Endothelial cell of umbilical vein (primary cell): ENCODE measurements around the gene NCS1. TPM values are rescaled to one million over a fixed set of nuclear protein-coding genes. Genes with fewer than 3 reads are reported as not detected.

ENCODE experiments used
- BruUV-seq: library from RNA; stranded (reverse); fragments of 400-500 nt; replicated peaks from 2 replicates; lab custom pipeline; 2021; lab: Mats Ljungman, UMichigan
- CTCF ChIA-PET: fragments of 300-600, 350-600 bp; sonication (Branson Sonifier 250); formaldehyde crosslinking; loops from one replicate; lab custom pipeline; 2021; ENCODE audit warnings: antibody characterized with exemption, inconsistent platforms; lab: Charles Lee
- POLR2A ChIA-PET: fragments of 300-600, 350-600 bp; sonication (Branson Sonifier 250); formaldehyde crosslinking; loops from one replicate; lab custom pipeline; 2021; ENCODE audit warnings: antibody characterized with exemption, inconsistent platforms; lab: Charles Lee
- DNase-seq: peaks from one replicate; pipeline ENCODE4 v3.0.0-alpha.2; 2011; ENCODE audit warnings: low read depth, low spot score
- FAIRE-seq: peaks from 2 replicates; lab custom pipeline; 2011; peaks lifted over from hg19 to GRCh38; lab: Jason Lieb, UNC
- H2AFZ ChIP-seq: 2 replicates; pipeline ENCODE4 v1.6.0; 2012; ENCODE audit warnings: low read depth, low read length, control low read depth, inconsistent platforms
- H3K27ac ChIP-seq: 2 replicates; pipeline ENCODE4 v1.5.1; 2011; ENCODE audit warnings: low read depth, mild to moderate bottlenecking, control low read depth, low read length, moderate library complexity; ENCODE audit not compliant: insufficient read depth
- H3K27me3 ChIP-seq, 2 experiments: 2 replicates each; pipeline versions ENCODE4 v1.6.0 to v1.6.1; 2011; ENCODE audit warnings: low read length in 2 of 2, mixed read lengths in 1 of 2; ENCODE audit not compliant: control insufficient read depth in 2 of 2, insufficient read depth in 2 of 2
- H3K36me3 ChIP-seq, 2 experiments: 2 replicates in 1 of 2; 3 replicates in 1 of 2; pipeline ENCODE4 v1.5.1; 2011; ENCODE audit warnings: low read length in 2 of 2, mild to moderate bottlenecking in 1 of 2, moderate library complexity in 1 of 2; ENCODE audit not compliant: control insufficient read depth in 2 of 2, insufficient read depth in 2 of 2; ENCODE audit errors: extremely low read depth in 1 of 2
- H3K4me1 ChIP-seq: 3 replicates; pipeline ENCODE4 v1.5.1; 2011; ENCODE audit warnings: mild to moderate bottlenecking, low read length; ENCODE audit not compliant: control insufficient read depth, insufficient read depth; ENCODE audit errors: extremely low read depth
- H3K4me2 ChIP-seq: 2 replicates; pipeline ENCODE4 v1.6.1; 2011; ENCODE audit warnings: low read length, control low read depth, mixed read lengths; ENCODE audit not compliant: insufficient read depth
- H3K4me3 ChIP-seq, 3 experiments: fragments of 200-600 bp in 1 of 3; sonication (generic), shearing (Covaris generic) in 1 of 3; replicated peaks in 1 of 3; 2 replicates each; pipeline ENCODE4 v1.5.1; 2011 to 2016; ENCODE audit warnings: control low read depth in 3 of 3, low read length in 3 of 3, mild to moderate bottlenecking in 2 of 3, inconsistent platforms in 1 of 3, low read depth in 1 of 3, moderate library complexity in 1 of 3; ENCODE audit not compliant: insufficient read depth in 1 of 3
- H3K79me2 ChIP-seq: 2 replicates; pipeline ENCODE4 v1.6.0; 2012; ENCODE audit warnings: low read length, inconsistent platforms; ENCODE audit not compliant: control insufficient read depth, insufficient read depth
- H3K9ac ChIP-seq: replicated peaks from 2 replicates; pipeline ENCODE3; 2011; ENCODE audit warnings: low read length, control low read depth; ENCODE audit not compliant: insufficient read depth; ENCODE audit errors: extremely low read depth
- H3K9me1 ChIP-seq: replicated peaks from 3 replicates; pipeline ENCODE4 v1.6.0; 2011; ENCODE audit warnings: mild to moderate bottlenecking, low read length; ENCODE audit not compliant: control insufficient read depth, insufficient read depth; ENCODE audit errors: extremely low read depth
- H3K9me3 ChIP-seq: replicated peaks from 2 replicates; pipeline ENCODE4 v1.5.1; 2012; ENCODE audit warnings: low read length, inconsistent platforms; ENCODE audit not compliant: control insufficient read depth, insufficient read depth
- H4K20me1 ChIP-seq: replicated peaks from 2 replicates; pipeline ENCODE3; 2011; ENCODE audit warnings: mild to moderate bottlenecking, low read length; ENCODE audit not compliant: control insufficient read depth, insufficient read depth; ENCODE audit errors: extremely low read depth
- CTCF ChIP-seq, 2 donors: IDR thresholded peaks; 1 replicate in 1 of 2; 2 replicates in 1 of 2; pipeline ENCODE4 v1.5.1; 2011; ENCODE audit warnings: low read length in 2 of 2, mild to moderate bottlenecking in 2 of 2, moderate library complexity in 2 of 2, control low read depth in 1 of 2, inconsistent platforms in 1 of 2, low read depth in 1 of 2; ENCODE audit not compliant: insufficient read depth in 1 of 2; ENCODE audit errors: extremely low read depth in 1 of 2
- EZH2 ChIP-seq: IDR thresholded peaks from 2 replicates; pipeline ENCODE4 v1.6.1; 2012; ENCODE audit warnings: borderline replicate concordance, low read depth, mild to moderate bottlenecking, moderate library complexity, low read length, inconsistent platforms; ENCODE audit not compliant: severe bottlenecking
- FOS ChIP-seq: IDR thresholded peaks from 2 replicates; pipeline ENCODE4 v1.6.1; 2011; ENCODE audit warnings: mild to moderate bottlenecking, low read length, moderate library complexity, borderline replicate concordance; ENCODE audit not compliant: insufficient read depth
- GATA2 ChIP-seq: IDR thresholded peaks from 2 replicates; pipeline ENCODE4 v1.7.0; 2011; ENCODE audit warnings: low read depth, mild to moderate bottlenecking, moderate library complexity, mixed read lengths, low read length; ENCODE audit not compliant: insufficient read length, insufficient read depth
- JUN ChIP-seq: IDR thresholded peaks from 2 replicates; pipeline ENCODE4 v1.6.1; 2011; ENCODE audit warnings: borderline replicate concordance, low read depth; ENCODE audit not compliant: insufficient read length, insufficient read depth
- MYC ChIP-seq: IDR thresholded peaks from one replicate; pipeline ENCODE4 v1.6.1; 2011; ENCODE audit warnings: mild to moderate bottlenecking, low read depth, low read length
- POLR2A ChIP-seq: IDR thresholded peaks from 2 replicates; pipeline ENCODE4 v1.6.1; 2012; ENCODE audit warnings: low read depth, mild to moderate bottlenecking, control low read depth, low read length
- POLR2AphosphoS5 ChIP-seq: IDR thresholded peaks from 2 replicates; pipeline ENCODE4 v1.6.1; 2012; ENCODE audit warnings: low read depth, mild to moderate bottlenecking, control low read depth, low read length, moderate library complexity; ENCODE audit not compliant: insufficient read depth
- dilution Hi-C: fragments of 300-500 bp; cut with MboI; formaldehyde crosslinking; loops from one replicate; pipeline ENCODE4 v1.15.0; 2019; ENCODE audit warnings: low sequenced_read_pairs; ENCODE audit not compliant: extremely low pct_ligation_motif_present
- intact Hi-C: fragments of 100-400 bp; cut with micrococcal nuclease; formaldehyde crosslinking; loops from one replicate; pipeline ENCODE4 v1.10.0; 2022
- polyA plus RNA-seq, 4 experiments: library from polyadenylated mRNA; depleted of rRNA in 3 of 4; stranded (reverse) in 3 of 4; unstranded in 1 of 4; fragments of >200 nt; gene quantifications; 2 replicates each; pipeline versions ENCODE4 v1.2.1 to v1.2.3, GENCODE V29; 2011 to 2012; ENCODE audit warnings: missing spikeins in 1 of 4
- total RNA-seq: library from RNA; stranded (reverse); gene quantifications from 2 replicates; pipeline ENCODE4 v1.2.3, GENCODE V29; 2021
- TF ChIP-seq, protein P1 (sequence below): IDR thresholded peaks from 2 replicates; pipeline ENCODE4 v1.6.1; 2011; ENCODE audit not compliant: insufficient read depth, insufficient read length

The NCS1 gene
- total and polyA plus RNA-seq, 2 donors (not counting 3 experiments of a cell fraction or from before 2014, with no cell fraction given) = 53.6 to 77.4 TPM

DNA sequence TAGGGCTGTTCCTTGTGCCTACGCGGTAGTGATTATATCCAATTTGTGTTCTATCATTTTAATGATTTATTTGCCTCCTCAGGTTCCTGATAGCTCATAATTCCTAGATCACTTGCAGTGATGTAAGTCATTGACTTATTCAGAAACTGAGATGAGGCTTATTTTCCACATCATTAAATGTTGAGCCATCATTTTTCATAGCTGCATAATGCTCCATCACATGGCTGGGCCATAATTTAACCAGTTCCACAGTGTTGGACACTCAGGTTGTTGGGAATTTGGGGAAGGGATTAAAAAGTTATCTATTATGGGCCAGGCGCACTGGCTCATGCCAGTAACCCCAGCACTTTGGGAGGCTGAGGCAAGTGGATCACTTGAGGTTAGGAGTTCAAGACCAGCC lies 57.6 kb downstream of the NCS1 start:
- Histone ChIP-seq H4K20me1 (no peaks in the 10 kb centered on the region), H3K4me3 (no peak overlapping the region), H3K9me1 (no peaks in the 10 kb centered on the region), H3K9me3 (no peaks in the 10 kb centered on the region), H3K27me3 (no peaks in the 10 kb centered on the region), H3K27ac (no peak overlapping the region), H3K9ac (no peak overlapping the region), H3K4me1 (peaks cover 4% of the 10 kb centered on the region), H3K79me2 (no peaks in the 10 kb centered on the region), H2AFZ (no peak overlapping the region), H3K36me3 (peaks cover 7 to 20% of the 10 kb centered on the region in 2 experiments), H3K4me2 (no peak overlapping the region)
- DNase-seq (no peak), FAIRE-seq (no peak)
- CTCF ChIA-PET = no interaction called here
- dilution Hi-C loops (no loop called here), intact Hi-C loops (loop anchor here (10.0 kb wide), 1 partner anchor 345 kb away; no protein-coding TSS in a partner anchor)
- BruUV-seq = no TSS peak
- TF ChIP-seq FOS (no peak), GATA2 (no peak), CTCF (IDR thresholded peaks at IDR 0.05; ENCODE audit: extremely low read depth in 1 of 2, insufficient read depth in 1 of 2, low read depth in 1 of 2, low read length in 2 of 2) (no peak)
- POLR2A ChIA-PET = interaction anchor here (0.7 kb wide), 1 partner anchor 10 kb away, joined by 3 read pairs; no protein-coding TSS in a partner anchor

- no peaks in the 10 kb centered on the region for H3K9me3 ChIP-seq
- H3K36me3 ChIP-seq = peaks cover 7 to 19% of the 10 kb centered on the region in 2 experiments
- H2AFZ ChIP-seq = no peak overlapping the region
- FAIRE-seq = no peak
- no peaks in the 10 kb centered on the region for H3K9me1 ChIP-seq
- no TSS peak for BruUV-seq
- no peaks in the 10 kb centered on the region for H4K20me1 ChIP-seq
- no peak for DNase-seq
- H3K27ac ChIP-seq = no peak overlapping the region
- H3K4me2 ChIP-seq = no peak overlapping the region
- H3K4me1 ChIP-seq = peaks cover 4% of the 10 kb centered on the region
- no peaks in the 10 kb centered on the region for H3K79me2 ChIP-seq
- no peak overlapping the region for H3K4me3 ChIP-seq
- POLR2A ChIA-PET = interaction anchor here (0.7 kb wide), 1 partner anchor 11 kb away, joined by 3 read pairs; no protein-coding TSS in a partner anchor
- TF ChIP-seq JUN (no peak), GATA2 (no peak), MYC (no peak), EZH2 (no peak), POLR2A (no peak), POLR2AphosphoS5 (no peak), CTCF (IDR thresholded peaks at IDR 0.05; ENCODE audit: extremely low read depth in 1 of 2, insufficient read depth in 1 of 2, low read depth in 1 of 2, low read length in 2 of 2) (no peak), FOS (no peak)
- TF ChIP-seq, protein P1, sequence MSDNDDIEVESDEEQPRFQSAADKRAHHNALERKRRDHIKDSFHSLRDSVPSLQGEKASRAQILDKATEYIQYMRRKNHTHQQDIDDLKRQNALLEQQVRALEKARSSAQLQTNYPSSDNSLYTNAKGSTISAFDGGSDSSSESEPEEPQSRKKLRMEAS = no peak
- no peaks in the 10 kb centered on the region for H3K27me3 ChIP-seq
- no peak overlapping the region for H3K9ac ChIP-seq
- dilution Hi-C loops = no loop called here
- CTCF ChIA-PET = no interaction called here
- intact Hi-C loops = loop anchor here (10.0 kb wide), 1 partner anchor 346 kb away; no protein-coding TSS in a partner anchor
Measured at GRCh38 chr9:130230631-130231030, 58.4 kb downstream of the NCS1 start.
